GM19328 (cell line): ENCODE data around the gene MTHFSD.

Experiments used
- ATAC-seq: cut with Tn5 transposase; IDR thresholded peaks from one replicate; pipeline ENCODE4 v1.9.1; 2021; ENCODE audit warnings: mild to moderate bottlenecking, moderate library complexity; ENCODE audit not compliant: unreplicated experiment

Gene MTHFSD

GRCh38 chr16:86584071-86584685 is 29.1 kb upstream of the MTHFSD start:
- no peak for ATAC-seq

DNA sequence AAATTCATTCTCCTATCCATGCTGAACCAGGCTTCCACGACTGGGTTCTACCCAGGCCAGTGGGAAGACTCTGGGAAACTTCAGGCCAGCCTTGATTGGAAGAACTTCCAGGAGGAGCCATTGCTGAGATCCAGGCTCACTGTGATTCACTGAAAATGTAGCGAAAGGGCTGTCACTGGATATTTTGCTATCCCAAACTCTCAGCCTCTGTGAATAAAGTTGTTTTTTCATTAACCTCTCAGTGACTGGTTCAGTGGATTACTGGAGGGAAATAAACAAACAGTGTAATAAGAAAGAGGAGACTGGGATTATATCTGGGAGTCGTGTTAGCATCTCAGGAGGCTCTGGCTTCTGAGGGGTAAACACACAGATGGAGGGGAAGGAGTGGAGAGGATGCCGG is 26.4 kb upstream of the MTHFSD start:
- no peak for ATAC-seq

- ATAC-seq, result no peak
Observed at GRCh38 chr16:86580791-86581170, 25.7 kb upstream of the MTHFSD start.

GRCh38 chr16:86580063-86580790 is 25.2 kb upstream of the MTHFSD start:
- ATAC-seq, result no peak

DNA sequence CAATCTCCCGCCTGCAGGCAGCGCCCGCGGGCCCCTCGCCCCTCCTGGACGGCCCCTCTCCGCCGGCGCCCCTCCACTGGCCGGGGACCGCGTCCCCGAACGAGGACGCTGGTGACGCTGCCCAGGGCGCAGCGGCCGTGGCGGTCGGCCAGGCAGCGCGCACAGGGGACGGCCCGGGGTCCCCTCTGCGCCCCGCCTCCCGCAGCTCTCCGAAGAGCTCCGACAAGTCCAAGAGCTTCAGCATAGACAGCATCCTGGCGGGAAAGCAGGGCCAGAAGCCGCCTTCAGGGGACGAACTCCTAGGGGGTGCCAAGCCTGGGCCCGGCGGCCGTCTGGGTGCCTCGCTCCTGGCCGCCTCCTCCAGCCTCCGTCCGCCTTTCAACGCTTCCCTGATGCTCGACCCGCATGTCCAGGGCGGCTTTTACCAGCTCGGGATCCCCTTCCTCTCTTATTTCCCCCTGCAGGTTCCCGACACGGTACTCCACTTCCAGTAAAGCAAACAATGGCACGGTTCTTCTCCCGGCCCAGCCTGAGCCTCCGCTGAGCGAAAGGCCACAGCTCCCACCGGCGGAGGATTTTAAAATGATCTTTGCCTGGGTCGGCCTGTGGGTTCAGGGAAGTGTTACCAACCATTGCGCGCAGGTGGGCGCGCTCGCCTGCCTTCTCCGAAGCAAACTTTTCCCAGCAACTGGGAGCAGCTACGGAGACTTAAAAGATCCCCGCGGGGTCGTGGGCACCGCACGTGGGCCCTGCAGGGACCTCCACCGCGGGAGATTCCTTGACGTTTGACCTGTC is 24.4 kb upstream of the MTHFSD start:
- ATAC-seq, result no peak

DNA sequence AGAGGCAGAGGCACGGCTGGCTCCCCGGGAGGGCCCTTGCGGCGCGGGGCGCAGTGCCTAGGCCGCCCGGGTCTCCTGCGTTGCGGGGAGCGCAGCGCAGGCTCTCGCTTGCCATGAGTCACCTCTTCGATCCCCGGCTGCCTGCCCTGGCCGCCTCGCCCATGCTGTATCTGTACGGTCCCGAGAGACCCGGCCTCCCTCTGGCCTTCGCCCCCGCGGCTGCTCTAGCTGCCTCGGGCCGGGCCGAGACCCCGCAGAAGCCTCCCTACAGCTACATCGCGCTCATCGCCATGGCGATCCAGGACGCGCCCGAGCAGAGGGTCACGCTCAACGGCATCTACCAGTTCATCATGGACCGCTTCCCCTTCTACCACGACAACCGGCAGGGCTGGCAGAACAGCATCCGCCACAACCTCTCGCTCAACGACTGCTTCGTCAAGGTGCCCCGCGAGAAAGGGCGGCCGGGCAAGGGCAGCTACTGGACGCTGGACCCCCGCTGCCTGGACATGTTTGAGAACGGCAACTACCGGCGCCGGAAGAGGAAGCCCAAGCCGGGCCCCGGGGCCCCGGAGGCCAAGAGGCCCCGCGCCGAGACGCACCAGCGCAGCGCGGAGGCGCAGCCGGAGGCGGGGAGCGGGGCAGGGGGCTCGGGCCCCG is 23.7 kb upstream of the MTHFSD start:
- ATAC-seq, result no peak

GRCh38 chr16:86578061-86578599 is 23.1 kb upstream of the MTHFSD start, which contains the start of gene FOXL1:
Gene FOXL1, plus strand, starts transcription at chr16:86578549. Its CDS starts 175 bp downstream, at chr16:86578724.
- ATAC-seq, result no peak

DNA sequence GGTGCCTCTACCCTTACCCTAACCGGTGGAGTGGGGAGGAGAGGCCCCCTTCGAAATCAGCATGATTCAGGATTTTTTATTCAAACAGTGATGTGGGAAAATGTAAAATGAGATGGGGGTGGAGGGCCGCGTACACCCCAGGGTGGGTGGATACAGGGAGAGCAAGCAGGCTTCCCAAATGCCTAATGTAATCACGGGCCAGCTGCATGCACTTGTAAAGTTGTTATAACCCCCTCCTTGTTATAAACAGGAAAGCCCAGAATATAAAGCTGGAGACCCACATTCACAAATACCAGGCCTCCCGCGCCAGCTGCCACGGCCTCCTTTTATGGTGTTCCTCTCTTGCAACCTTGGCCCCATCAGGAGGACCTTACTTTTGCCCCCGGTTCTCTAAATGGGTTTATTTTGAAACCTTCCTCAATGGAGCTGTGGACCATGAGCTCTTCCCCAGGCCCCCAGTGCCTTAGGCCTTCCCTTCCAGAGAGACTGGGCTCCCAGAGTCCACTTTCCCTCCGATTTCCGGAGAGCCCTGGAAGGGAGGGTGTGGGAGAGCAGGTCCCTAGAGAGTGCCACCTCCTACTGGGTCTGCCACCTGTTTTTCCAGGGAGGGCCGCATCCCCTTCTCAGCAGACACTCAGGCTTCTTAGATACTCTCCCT is 22.4 kb upstream of the MTHFSD start:
- ATAC-seq, result no peak

GRCh38 chr16:86576591-86577313 is 21.7 kb upstream of the MTHFSD start:
- no peak for ATAC-seq

DNA sequence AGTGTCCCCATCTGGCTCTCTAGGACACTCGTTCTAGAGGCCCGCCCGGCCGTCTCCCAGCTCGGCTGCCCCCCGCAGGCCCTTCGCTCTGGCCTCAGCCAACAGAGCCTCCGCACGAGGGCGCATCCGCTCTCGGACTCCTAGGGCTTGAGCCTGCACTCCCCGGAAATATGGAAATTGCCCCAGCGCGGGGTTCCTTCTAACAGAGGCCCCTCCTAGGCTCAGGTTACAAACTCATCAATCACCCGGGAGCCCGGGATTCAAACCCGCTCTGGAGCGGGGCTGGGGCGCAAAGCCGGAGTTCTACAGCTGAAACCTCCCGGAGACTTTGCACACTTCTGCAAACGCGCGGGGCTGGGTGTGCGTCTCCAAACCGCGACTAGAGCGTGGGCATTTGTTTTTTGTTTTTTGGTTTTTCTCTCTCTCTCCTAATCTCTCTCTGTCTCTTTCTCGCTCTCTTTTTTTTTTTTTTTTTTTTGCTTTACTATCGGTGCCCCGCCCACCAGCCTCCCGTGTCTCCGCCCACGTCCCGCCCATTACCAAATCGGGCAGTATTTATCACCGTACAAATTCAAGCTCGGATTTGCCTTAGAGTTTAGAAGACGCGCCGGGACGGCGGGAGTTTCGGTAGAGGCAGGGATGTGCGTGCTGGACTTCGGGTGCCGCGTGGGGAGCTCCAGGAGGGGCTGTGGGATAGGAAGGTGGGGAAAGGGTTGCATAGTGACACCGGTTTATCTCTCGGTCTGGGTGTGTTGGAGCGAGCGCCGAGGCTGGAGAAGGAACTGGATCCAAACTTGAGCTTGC is 20.9 kb upstream of the MTHFSD start:
- ATAC-seq, result no peak

DNA sequence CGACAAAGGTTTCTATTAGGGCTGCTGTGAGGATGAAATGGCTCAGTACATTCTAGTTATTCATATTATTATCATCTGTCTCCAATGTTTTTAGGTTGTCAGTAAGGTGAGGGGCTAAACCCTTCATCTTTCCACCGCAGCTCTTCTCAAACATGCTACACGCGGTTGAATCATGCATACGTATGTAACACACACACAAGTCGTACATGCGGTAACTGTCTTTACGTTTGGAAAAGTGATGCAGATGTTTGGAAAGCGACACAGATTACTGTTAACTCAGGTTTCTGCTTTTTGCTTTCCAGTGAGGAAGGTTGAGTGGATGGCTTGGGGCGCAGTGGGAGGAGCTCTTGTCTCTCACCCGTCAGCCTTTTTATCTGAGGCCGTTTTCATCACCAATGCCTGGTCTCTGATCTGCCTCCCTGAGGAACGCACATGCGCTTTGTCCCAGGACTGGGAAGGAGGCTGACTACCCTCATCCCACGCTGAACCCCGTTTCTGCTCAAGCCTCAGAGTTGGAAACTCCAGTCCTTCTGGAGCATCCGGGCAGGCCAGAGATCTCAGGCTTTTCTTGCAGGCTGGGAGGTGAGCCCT is 20.2 kb upstream of the MTHFSD start:
- no peak for ATAC-seq

GRCh38 chr16:86574646-86575045 is 19.6 kb upstream of the MTHFSD start:
- no peak for ATAC-seq

DNA sequence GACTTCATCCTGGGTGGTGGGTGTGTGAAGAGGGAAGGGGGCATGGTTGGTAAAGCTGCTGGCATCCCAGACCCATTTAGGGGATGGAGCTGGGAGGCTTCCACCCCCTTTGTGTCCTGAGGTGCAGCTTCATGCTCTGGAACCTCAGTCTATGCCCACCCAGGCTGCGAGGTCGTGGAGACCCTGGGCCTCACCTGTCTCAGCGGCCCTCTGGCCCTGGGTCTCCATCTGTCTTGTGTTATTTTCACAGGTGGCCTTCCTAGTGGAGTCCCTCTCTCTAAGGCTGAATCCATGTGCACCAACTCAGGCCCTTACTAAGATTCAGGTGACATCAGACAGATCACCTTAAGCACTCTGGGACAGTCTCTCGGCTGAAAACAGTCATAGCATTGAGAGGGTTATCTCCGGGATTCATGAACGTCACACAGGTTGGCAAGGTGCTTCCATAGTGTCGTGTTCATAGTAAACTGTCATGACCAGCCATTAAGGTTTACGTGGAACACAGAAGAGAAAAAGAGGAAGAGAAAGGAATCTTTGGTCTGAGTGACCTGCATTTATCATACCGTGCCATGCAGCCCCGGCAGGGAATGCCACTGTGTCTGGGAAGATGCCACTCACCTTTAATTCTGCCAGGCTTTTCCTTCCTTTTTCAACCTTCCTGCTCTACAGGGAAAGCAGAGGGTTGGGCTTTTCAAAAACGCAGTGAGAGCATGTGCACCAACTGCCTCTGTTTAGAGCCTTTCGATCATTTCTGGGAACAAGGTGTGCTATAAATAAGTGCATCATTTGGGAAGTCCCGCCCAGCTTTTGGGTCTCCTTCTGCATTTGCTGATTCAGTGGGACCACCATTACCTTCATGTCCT is 18.8 kb upstream of the MTHFSD start:
- ATAC-seq, result no peak

- no peak for ATAC-seq
Observed at GRCh38 chr16:86573215-86573614, 18.2 kb upstream of the MTHFSD start.

- no peak for ATAC-seq
Observed at GRCh38 chr16:86572606-86573005, 17.6 kb upstream of the MTHFSD start.

- ATAC-seq, result no peak
Observed at GRCh38 chr16:86572041-86572521, 17.0 kb upstream of the MTHFSD start.

DNA sequence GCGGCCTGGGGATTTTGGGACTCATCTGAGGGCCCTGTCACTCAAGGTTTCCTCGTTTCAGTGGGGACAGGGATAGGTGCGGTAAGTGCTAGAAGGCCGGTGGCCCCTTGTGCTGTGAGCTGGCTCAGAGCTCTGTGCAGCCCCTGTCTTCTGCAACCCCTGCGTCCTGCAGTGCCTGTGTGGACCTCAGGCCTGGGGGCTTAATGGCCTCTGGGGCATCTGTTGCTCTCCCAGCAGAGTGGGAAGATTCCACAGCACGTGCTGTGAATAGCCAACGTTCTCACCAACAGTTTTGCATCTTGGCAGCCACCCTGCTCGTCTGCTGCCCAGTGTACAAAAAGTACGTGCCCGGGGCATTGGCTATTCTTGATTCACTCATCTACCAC is 16.5 kb upstream of the MTHFSD start:
- ATAC-seq, result no peak
